K562 (cell line): ENCODE results near the gene MAL. TPM values are rescaled to one million over a fixed set of nuclear protein-coding genes. Genes with fewer than 3 reads are reported as not detected.

Source experiments
- ARID3B ChIP-seq: fragments of 250-450 bp; sonication (Bioruptor Pico); IDR thresholded peaks from 2 replicates; pipeline ENCODE4 v1.4.0; 2020; ENCODE audit warnings: borderline replicate concordance
- CAMTA2 ChIP-seq: fragments of 250-450 bp; sonication (Bioruptor Pico); conservative IDR thresholded peaks from 2 replicates; pipeline ENCODE4 v1.5.1; 2022
- CHD7 ChIP-seq: fragments of 200-600 bp; sonication (generic); IDR thresholded peaks from one replicate; pipeline ENCODE4 v1.6.1; 2012; ENCODE audit warnings: mild to moderate bottlenecking, low read depth, low read length, inconsistent platforms
- EWSR1 ChIP-seq: fragments of 450-650 bp; IDR thresholded peaks from 2 replicates; pipeline ENCODE4 v1.6.1; 2018; ENCODE audit warnings: borderline replicate concordance, mild to moderate bottlenecking, low read depth, moderate library complexity; ENCODE audit not compliant: partially characterized antibody
- FOXA3 ChIP-seq, 2 experiments: fragments of 450-650 bp in 1 of 2; sonication (generic) in 1 of 2; formaldehyde crosslinking; IDR thresholded peaks in 1 of 2; conservative IDR thresholded peaks in 1 of 2; 2 replicates each; pipeline versions ENCODE4 v1.4.0 to v1.8.0; 2020 to 2022; ENCODE audit warnings: mild to moderate bottlenecking in 2 of 2, missing genetic modification reagents in 1 of 2
- GTF2E2 ChIP-seq: fragments of 200-800 bp; sonication (Bioruptor generic); IDR thresholded peaks from 2 replicates; pipeline ENCODE4 v1.6.1; 2016; ENCODE audit warnings: missing genetic modification characterization, missing compliant biosample characterization
- HNRNPL ChIP-seq: fragments of 200-400 bp; formaldehyde crosslinking; IDR thresholded peaks from 2 replicates; pipeline ENCODE4 v1.6.1; 2017; ENCODE audit warnings: low read depth, mild to moderate bottlenecking, low read length
- KAT7 ChIP-seq: sonication (generic); formaldehyde crosslinking; IDR thresholded peaks from 2 replicates; pipeline ENCODE4 v1.8.0; 2022; ENCODE audit warnings: missing genetic modification reagents, mild to moderate bottlenecking, borderline replicate concordance
- PCBP1 ChIP-seq: fragments of 200-400 bp; formaldehyde crosslinking; IDR thresholded peaks from 2 replicates; pipeline ENCODE4 v1.6.1; 2018; ENCODE audit warnings: mild to moderate bottlenecking, low read depth, low read length; ENCODE audit not compliant: poor library complexity, severe bottlenecking
- SMARCE1 ChIP-seq: fragments of 450-650 bp; IDR thresholded peaks from 2 replicates; pipeline ENCODE4 v1.7.1; 2016; ENCODE audit warnings: mild to moderate bottlenecking
- TFAP4 ChIP-seq: sonication (generic); formaldehyde crosslinking; IDR thresholded peaks from 2 replicates; pipeline ENCODE4 v1.8.0; 2022; ENCODE audit warnings: missing genetic modification reagents, mild to moderate bottlenecking, moderate library complexity, borderline replicate concordance
- ZNF507 ChIP-seq: conservative IDR thresholded peaks from 2 replicates; pipeline ENCODE4 v1.6.1; 2017; ENCODE audit warnings: missing genetic modification characterization, missing compliant biosample characterization
- ZNF75A ChIP-seq: fragments of 450-650 bp; formaldehyde crosslinking; IDR thresholded peaks from 2 replicates; pipeline ENCODE4 v1.4.0; 2020; ENCODE audit warnings: mild to moderate bottlenecking
- polyA plus RNA-seq, 8 experiments: library from polyadenylated mRNA; depleted of rRNA in 4 of 8; stranded (reverse) in 5 of 8; unstranded in 3 of 8; fragments of >200 nt; fragmentation: Nextera tagmentation in 2 of 8; fragmentation: Illumina TruSeq in 1 of 8; extraction: Ambion mirVana in 2 of 8; extraction: Trizol in 1 of 8; gene quantifications; 2 replicates each; pipeline versions ENCODE4 v1.2.1 to v1.2.3, GENCODE V29; 2011 to 2014; ENCODE audit warnings: inconsistent platforms in 1 of 8, missing spikeins in 1 of 8
- total RNA-seq, 7 experiments: library from RNA; depleted of rRNA in 6 of 7; stranded (reverse); fragments of >200 nt in 6 of 7; fragmentation: Illumina TruSeq in 2 of 7; extraction: Trizol in 2 of 7; gene quantifications; 2 replicates each; pipeline versions ENCODE4 v1.2.1 to v1.2.3, GENCODE V29; 2011 to 2021; ENCODE audit warnings: low replicate concordance in 1 of 7

Gene MAL
- total and polyA plus RNA-seq, 9 of the 15 experiments (the other 6 are each of a cell fraction or from before 2014, with no cell fraction given): not detected

GRCh38 chr2:94979406-94980375, 45.8 kb upstream of the MAL start (continued):
- TF ChIP-seq CHD7 (no peak), FOXA3 (CRISPR knock-in tag; conservative IDR thresholded peaks at IDR 0.05 in 1 of 2, IDR thresholded peaks at IDR 0.05 in 1 of 2) (no peak), GTF2E2 (tag) (no peak), TFAP4 (CRISPR knock-in tag) (no peak), KAT7 (CRISPR knock-in tag) (no peak), ZNF75A (CRISPR knock-in tag) (no peak), ARID3B (CRISPR knock-in tag) (no peak), PCBP1 (no peak), HNRNPL (no peak), EWSR1 (no peak), ZNF507 (tag) (no peak), CAMTA2 (CRISPR knock-in tag) (no peak), SMARCE1 (no peak)
